ENCODE data around the gene SCAMP1.
"Not testable (repeated sequence)": the region's sequence is repeated elsewhere in the genome, so short reads cannot be mapped to it uniquely, and the experiment has no call there.

The SCAMP1 gene

DNA sequence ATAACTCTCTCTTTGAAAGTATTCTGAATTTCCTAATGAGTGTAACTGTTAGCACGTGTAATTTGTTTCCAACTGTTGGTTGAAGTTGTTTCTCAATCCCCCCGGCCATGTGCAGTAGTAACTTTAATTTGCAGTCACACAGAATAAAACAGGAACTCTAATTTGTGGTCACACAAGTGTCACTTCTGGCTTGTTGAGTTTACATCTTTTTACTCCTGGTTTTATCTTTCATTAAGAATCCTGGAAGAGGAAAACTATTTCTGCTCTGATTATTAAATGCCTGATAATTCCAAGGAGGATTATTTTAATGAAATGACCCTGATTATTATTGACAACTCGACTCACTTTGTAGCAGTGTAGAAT is 1.2 kb downstream of the SCAMP1 start:
- no peak for DNase-seq

GRCh38 chr5:78362220-78362619 is 1.8 kb downstream of the SCAMP1 start:
- DNase-seq: peak in 1 of 2 experiments; percentile 0

GRCh38 chr5:78364005-78364404 is 3.6 kb downstream of the SCAMP1 start:
- no peak for DNase-seq

DNA sequence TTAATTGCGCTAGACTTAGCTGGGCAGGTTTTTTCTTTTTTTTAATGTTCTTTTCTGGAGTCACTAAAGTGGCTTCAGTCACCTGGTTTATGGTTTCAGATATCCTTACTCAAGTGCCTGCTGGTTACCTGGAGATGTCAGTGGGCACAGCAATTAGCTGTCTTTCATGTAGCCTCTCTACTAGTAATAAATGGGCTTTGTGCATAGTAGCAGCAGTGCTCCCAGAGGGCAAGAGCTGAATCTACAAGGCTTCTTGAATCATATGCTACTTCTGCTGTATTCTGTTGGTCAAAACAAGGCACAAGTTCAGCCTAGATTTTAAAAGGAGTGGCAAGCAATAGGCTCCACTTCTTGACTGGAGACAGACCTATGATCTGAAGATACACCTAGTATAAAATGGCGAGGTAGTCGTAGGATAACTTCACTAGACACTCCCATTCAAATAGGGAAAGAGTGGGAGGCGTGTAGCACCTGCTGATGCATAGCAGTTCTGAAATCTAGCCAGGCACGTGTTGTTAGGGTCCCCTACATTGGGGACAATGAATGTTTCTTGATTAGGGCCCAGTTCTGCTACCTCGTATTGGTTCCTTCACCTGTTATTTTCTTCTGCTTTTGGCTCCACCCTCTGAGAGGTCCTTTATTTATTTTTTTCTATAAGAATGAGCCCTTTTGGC is 7.0 kb downstream of the SCAMP1 start:
- peak; percentile 0 to 39 for DNase-seq

- no peak for DNase-seq
Observed at GRCh38 chr5:78369680-78370079, 9.3 kb downstream of the SCAMP1 start.

- no peak for DNase-seq
Observed at GRCh38 chr5:78373231-78373630, 12.8 kb downstream of the SCAMP1 start.

DNA sequence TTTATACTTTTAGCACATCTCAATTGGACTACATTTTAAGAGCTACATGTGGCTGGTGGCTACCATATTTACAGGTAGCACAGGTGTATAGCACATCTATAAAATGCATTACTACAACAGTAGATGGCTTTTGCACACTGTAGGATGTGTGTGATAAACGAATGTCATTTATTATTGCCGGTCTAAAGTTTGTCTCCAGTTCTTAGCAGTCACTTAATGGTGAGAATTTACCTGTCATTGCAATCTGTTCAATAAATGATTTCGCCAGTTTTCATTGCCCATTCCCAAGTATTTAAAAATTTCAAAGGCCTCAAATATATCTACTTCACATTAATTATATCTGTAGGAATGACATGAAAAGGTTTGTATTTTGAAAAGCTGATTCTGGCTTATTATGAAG is 15.9 kb downstream of the SCAMP1 start:
- no peak for DNase-seq

GRCh38 chr5:78377056-78377717 is 16.8 kb downstream of the SCAMP1 start:
- no peak for DNase-seq

DNA sequence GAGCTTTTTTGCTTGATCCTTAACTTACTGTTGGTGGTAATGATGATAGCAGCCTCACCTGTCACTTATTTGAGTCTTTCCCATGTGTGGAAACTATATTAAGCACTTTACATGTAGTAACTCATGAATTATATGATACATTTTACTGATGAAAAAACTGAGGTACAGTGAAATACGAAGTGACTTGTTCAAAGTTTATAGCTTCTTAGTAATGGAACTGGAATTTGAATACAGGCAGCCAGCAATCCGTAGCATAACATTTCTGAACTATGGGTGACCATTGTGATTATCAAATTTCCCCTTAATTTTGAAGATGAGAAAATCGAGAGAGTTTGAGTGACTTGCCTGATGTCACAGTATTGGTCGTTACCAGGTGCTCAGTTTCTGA is 17.3 kb downstream of the SCAMP1 start:
- no peak for DNase-seq

DNA sequence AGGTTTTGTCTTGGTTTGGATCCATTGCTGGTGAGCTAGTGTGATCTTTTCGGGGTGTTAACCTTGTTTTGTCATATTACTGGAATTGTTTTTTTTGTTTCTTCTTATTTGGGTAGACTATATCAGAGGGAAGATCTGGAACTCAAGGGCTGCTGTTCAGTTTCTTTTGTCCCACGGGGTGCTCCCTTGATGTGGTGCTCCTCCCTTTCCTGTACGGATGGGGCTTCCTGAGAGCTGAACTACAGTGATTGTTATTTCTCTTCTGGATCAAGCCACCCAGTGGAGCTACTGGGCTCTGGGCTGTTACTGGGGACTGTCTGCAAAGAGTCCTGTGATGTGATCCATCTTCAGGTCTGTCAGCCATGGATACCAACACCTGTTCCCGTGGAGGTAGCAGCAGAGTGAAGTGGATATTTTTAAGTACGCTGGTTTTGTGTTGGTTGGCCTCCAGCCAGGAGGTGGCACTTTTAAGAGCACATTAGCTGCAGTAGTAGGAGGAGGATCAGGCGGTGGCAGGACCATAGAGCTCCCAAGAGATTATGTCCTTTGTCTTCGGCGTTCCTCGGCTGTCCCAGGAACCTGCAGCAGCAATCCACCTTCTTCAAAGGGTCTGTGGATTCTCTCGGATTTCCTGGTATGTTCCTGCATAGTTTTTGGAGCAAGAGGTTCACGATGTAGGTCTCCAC is 27.2 kb downstream of the SCAMP1 start:
- no peak for DNase-seq

DNA sequence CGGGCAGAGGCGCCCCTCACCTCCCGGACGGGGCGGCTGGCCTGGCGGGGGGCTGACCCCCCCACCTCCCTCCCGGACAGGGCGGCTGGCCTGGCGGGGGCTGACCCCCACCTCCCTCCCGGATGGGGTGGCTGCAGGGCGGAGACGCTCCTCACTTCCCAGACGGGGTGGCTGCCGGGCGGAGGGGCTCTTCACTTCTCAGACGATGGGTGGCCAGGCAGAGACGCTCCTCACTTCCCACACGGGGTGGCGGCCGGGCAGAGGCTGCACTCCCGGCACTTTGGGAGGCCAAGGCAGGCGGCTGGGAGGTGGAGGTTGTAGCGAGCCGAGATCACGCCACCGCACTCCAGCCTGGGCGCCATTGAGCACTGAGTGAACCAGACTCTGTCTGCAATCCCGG is 30.9 kb downstream of the SCAMP1 start:
- not testable (repeated sequence) for DNase-seq

DNA sequence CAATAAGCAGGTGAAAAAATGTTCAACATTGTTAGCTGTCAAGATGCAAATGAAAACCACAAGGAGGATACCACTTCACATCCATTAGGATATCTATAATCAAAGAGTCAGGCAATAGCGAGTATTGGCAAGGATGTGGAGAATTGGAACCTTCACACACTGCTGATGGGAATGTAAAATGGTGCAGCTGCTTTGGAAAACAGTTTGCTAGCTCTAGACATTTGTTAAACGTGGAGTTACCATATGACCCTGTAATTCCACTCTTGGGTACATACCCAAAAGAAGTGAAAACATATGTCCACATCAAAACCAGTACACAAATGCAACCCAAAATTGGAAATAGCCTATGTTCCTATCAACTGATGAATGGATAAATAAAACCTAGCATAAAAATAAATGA is 37.4 kb downstream of the SCAMP1 start:
- no peak for DNase-seq

- DNase-seq: no peak
Observed at GRCh38 chr5:78399116-78399515, 38.7 kb downstream of the SCAMP1 start.

DNA sequence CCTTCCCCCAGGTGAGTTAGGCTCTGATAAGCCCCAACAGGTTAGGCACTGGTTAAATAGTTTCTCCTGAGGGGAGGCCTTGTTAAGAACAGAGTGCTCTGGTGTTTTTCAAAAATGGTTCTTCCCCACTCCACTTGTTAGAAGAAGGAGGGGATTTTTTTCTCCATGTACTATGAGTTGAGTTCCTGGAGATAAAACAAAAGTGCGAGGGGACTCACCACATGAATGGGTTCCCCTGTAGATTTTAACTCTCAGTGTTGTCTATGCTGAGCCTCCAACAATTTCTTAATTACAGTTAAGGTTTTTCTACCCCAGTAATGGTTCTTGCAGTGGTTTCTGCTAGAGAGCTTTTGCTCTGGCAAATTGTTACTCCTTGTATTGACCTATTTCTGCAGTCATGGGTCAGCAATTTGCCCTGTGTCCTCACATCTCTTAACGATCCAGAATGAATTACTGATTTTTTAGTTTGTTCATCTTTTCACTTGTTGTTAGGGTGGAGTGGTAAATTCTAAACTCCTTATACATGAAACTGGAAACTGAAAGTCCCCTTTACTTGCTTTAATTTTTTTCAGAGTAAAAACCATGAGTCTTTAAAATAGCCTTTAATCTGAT is 44.4 kb downstream of the SCAMP1 start:
- no peak for DNase-seq

- DNase-seq: no peak
Observed at GRCh38 chr5:78405829-78406750, 45.7 kb downstream of the SCAMP1 start.

- no peak for DNase-seq
Observed at GRCh38 chr5:78407458-78407857, 47.0 kb downstream of the SCAMP1 start.

DNA sequence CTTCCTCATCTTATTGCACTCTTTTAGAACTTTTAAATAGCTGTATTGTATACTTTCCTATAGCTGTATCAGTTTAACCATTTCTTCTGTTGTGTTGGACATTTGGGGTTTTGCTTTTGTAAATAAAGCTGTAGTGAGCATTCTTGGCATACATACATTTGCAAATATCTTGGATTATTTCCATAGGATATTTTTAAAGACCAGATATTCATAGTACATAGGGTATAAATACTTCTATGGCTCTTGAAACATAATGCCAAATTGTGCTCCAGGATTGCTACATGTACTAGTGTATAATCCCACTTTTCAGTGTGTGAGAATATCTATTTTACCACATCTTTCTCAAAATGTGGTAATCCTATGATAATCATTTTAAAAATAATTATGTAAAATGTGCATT is 51.2 kb downstream of the SCAMP1 start:
- DNase-seq: no peak

DNA sequence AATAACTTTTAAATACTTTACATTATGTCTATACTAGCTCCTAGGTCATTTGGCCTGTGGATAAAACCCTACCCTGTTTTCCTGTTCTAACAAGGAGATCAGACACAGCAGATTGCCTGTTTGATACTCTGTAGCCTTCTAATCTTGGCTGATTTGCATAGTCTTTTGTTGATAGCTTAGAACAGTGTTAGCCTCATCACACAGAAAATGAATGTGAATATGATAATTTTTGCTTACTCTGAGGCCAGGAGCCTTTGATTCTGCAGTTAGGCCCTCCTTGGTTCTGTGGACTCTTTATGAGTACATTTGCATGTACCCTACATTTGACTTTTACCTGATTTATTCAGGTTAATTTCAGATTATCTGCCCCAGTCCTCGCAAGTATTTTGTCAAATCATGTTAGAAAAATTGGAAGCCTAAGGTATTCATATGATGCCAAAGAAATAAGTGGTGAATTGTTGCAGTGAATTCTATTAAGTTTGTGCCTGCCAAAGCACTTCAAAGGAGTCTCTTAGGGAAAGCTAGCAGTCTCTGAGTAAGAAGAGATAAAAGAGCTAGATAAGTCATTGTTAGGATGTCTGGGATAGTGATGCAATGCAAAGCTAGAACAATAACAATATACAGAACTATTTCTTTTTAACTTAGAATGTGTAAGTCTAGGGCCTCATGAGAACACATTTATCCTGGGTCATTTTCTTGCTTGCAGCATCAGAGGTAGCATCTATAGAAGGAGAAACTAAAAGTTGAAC is 56.4 kb downstream of the SCAMP1 start:
- no peak for DNase-seq

DNA sequence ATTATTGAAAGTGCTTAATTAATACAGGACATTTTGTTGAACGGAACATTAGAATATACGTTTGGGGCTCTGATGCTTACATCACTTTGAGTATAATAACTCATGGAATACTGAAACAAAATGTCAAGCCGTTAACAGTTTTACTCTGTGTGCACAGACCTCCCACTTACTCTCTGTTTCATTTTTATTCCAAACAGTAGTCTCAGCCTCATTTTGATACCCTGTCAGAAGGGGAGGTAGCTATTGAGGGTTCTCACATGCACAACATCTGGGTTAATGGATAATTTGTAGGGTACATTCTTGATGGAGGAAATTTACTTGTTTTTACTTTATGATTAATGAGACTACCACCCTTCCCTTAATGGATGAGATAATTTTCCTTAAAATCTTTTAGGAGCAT is 59.0 kb downstream of the SCAMP1 start:
- no peak for DNase-seq

DNA sequence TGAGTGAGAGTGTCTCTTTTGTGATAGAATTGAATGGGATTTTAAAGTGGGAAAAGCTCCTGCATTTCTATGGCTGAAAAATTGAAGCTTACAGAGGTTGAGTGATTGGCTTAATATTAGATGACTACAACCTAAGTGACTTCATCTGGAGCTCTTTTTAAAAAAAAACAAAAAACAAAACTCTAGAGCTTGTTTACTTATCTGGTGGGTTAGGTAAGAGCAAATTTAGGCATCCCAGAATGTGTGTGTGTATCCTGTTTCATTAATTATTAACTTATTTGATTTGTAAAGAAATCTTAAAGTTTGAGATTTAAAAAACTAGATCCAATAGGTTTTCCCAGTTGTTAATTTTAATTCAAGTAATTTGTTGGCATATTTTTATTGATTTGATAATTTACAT is 60.1 kb downstream of the SCAMP1 start:
- DNase-seq: no peak

DNA sequence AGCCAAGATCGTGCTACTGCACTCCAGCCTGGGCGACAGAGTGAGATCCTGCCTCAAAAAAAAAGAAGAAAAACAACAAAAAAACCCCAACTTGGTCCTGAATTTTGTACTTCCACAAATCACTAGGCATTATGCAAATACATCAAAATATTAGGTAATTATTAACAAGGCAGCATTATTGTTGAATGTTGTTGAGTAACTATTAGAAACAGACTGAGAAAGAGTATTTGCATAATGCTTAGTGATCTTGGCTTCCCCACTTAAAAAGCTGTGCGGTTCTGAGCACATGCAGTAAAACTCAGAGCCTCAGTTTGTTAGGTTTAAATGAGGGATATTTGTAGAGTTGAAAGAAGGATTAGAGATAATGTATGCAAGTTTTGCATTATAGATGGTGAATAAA is 64.2 kb downstream of the SCAMP1 start:
- no peak for DNase-seq

DNA sequence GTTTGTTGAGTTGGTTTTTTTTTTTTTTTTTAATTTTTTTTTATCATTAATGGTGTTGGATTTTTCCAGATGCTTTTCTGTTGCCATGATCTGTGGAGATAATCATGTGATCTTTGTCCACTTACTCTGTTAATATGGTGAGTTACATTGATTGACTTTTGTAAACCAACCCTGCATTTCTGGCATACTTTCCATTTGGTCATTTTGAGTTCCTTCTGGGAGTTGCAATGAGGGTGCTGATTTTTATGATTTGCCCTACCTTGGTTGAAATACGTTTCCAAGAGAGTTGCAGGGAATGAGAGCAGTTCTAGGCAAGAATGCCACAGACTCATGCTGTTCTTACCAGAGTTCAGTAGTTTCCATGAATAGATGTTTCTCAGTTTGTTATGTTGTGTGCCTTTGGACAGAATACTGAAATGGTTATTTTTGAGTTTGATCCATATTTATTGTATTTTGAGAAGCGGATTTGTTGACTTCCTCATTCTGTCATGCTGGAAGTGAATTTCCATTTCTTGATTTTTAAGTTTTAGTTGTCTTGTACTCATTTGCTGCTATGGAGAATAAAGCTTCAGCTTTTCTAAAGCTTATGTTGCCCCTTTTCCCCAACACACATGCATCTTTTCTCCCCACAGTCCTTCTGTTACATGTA is 69.0 kb downstream of the SCAMP1 start:
- no peak for DNase-seq

All from NCI-H2081 (cell line).